OCI-LY7 (cell line): Measurements from ENCODE around the gene KRTCAP2.
"Not testable (repeated sequence)": the region's sequence is repeated elsewhere in the genome, so short reads cannot be mapped to it uniquely, and the experiment has no call there.

Experiments
- CTCF ChIP-seq: fragments of 200-600 bp; sonication (generic); conservative IDR thresholded peaks from 2 replicates; pipeline ENCODE4 v1.5.1; 2014; ENCODE audit warnings: mild to moderate bottlenecking, antibody characterized with exemption, low read length, moderate library complexity, mixed read lengths
- EZH2phosphoT487 ChIP-seq: fragments of 200-600 bp; sonication (generic); IDR thresholded peaks from 2 replicates; pipeline ENCODE4 v1.6.1; 2018; ENCODE audit warnings: low read depth, borderline replicate concordance, mild to moderate bottlenecking, mixed run types, antibody characterized with exemption, low read length, moderate library complexity, mixed read lengths

GRCh38 chr1:155214702-155215101 is 41.6 kb upstream of the KRTCAP2 start:
- TF ChIP-seq CTCF, EZH2phosphoT487: not testable (repeated sequence)
